Adrenal gland (tissue), 12 donors: ENCODE data around the gene POGZ. TPM values are rescaled to one million over a fixed set of nuclear protein-coding genes. Genes with fewer than 3 reads are reported as not detected.

Source experiments
- DNase-seq, 7 donors: peaks; one replicate each; pipeline ENCODE4 v3.0.0-alpha.2; 2019 to 2020
- H3K27ac ChIP-seq, 5 donors: fragments of 200-600 bp; sonication (generic) in 4 of 5; 1 replicate in 3 of 5; 2 replicates in 2 of 5; pipeline versions ENCODE4 v1.5.1 to v1.8.0; 2016 to 2020; ENCODE audit warnings: mild to moderate bottlenecking in 1 of 5
- H3K27me3 ChIP-seq: fragments of 200-600 bp; 2 replicates; pipeline ENCODE4 v1.8.0; 2021
- H3K36me3 ChIP-seq, 2 donors: fragments of 200-600 bp; replicated peaks in 1 of 2; 1 replicate in 1 of 2; 2 replicates in 1 of 2; pipeline versions ENCODE4 v1.5.1 to v1.8.0; 2018 to 2022
- H3K4me1 ChIP-seq, 2 donors: fragments of 200-600 bp; replicated peaks in 1 of 2; 1 replicate in 1 of 2; 2 replicates in 1 of 2; pipeline versions ENCODE4 v1.5.1 to v1.8.0; 2018 to 2021
- H3K4me3 ChIP-seq, 4 donors: fragments of 200-600 bp; sonication (generic) in 3 of 4; one replicate each; pipeline ENCODE4 v1.5.1; 2016 to 2018
- H3K9me3 ChIP-seq, 3 donors: fragments of 200-600 bp; sonication (generic) in 1 of 3; replicated peaks in 1 of 3; 1 replicate in 2 of 3; 2 replicates in 1 of 3; pipeline versions ENCODE4 v1.5.1 to v1.8.0; 2016 to 2021
- CTCF ChIP-seq, 6 experiments: fragments of 450-650 bp in 4 of 6; fragments of 200-600 bp in 2 of 6; sonication (generic) in 1 of 6; IDR thresholded peaks; 1 replicate in 5 of 6; 2 replicates in 1 of 6; pipeline versions ENCODE4 v1.5.1 to v1.8.0; 2016 to 2021; ENCODE audit warnings: antibody characterized with exemption in 6 of 6, mild to moderate bottlenecking in 2 of 6, moderate library complexity in 1 of 6
- POLR2A ChIP-seq, 2 donors: fragments of 450-650 bp; IDR thresholded peaks; one replicate each; pipeline ENCODE4 v1.6.1; 2017; ENCODE audit warnings: antibody characterized with exemption in 2 of 2, mild to moderate bottlenecking in 2 of 2, moderate library complexity in 1 of 2
- WGBS, 4 donors: extraction: QIAGEN DNeasy Blood & Tissue Kit in 2 of 4; methylation state at CpG; one replicate each; pipeline versions ENCODE4 v1.1.5 to v1.1.7; 2013 to 2017; 5-methylcytosine and 5-hydroxymethylcytosine counted together
- intact Hi-C, 2 donors: fragments of 100-400 bp; cut with DNase I; formaldehyde crosslinking; loops; one replicate each; pipeline versions ENCODE4 v1.14.1 to v1.15.0; 2022 to 2023
- polyA plus RNA-seq, 3 donors: library from polyadenylated mRNA; stranded (reverse); fragments of 200-250 nt in 2 of 3; fragments of 350-450 nt in 1 of 3; fragmentation: Illumina TruSeq in 1 of 3; extraction: RNeasy Lipid Tissue Mini Kit (QIAGEN cat#74804) in 1 of 3; gene quantifications; one replicate each; pipeline ENCODE4 v1.2.3, GENCODE V29; 2013 to 2014
- small RNA-seq, 2 donors: library from RNA; depleted of rRNA; stranded (forward); fragments of <200 nt; gene quantifications; one replicate each; pipeline ENCODE3, GENCODE V24; 2016
- total RNA-seq, 9 donors: library from RNA; depleted of rRNA in 4 of 9; stranded (reverse); fragments of >200 nt in 4 of 9; fragments of 120-200 nt in 1 of 9; fragmentation: NEBNext Ultra II Directional in 1 of 9; extraction: Animal tissue kit (Norgen Biotek cat#: 25700) in 1 of 9; gene quantifications; one replicate each; pipeline versions ENCODE4 v1.1.0 to v1.2.4, GENCODE V29; 2013 to 2023
- donor health status: healthy with polysubstance abuse.
- donor health status: Bipolar disorder and iron deficiency.
- donor health status: DM: yes; HTN: yes; CAD: no.
- donor health status: DM: no; HTN: no; CAD: no.
- donor health status: DM: no; HTN: no; CAD: no.
- donor health status: DM: yes; HTN: yes; CAD: no.

The POGZ gene
- total and polyA plus RNA-seq, 12 donors = 24.0 to 117 (median 61.9) TPM

DNA sequence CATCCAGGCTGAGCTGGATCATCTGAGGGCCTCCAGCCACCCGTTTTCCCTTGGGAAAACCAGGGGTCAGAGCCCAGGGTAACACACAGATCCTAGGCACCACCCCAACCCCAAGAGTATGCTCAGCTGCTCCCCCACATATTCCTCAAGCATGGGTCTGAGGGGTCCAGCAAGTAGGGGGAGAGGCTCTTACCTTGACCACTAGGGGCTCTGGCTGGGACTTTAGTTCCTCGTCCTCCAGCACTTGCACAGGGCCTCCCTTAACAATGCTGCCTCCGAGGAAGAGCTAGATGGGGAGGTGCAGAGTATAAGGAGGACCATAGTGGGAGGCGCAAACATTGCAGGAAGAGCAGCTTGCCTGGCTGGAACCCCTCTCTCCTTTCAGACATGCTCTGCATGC, 94.3 kb downstream of the POGZ start:
- WGBS, 4 donors = 86 to 96% (median 92%) methylated on average over 2 to 4 of the region's 4 CpGs
- TF ChIP-seq CTCF (IDR thresholded peaks at IDR 0.05) (no peak), POLR2A (IDR thresholded peaks at IDR 0.05) (no peak)
- Histone ChIP-seq H3K4me1 (peaks cover 10 to 11% of the 10 kb centered on the region in 2 donors), H3K4me3 (no peak overlapping the region), H3K9me3 (no peaks in the 10 kb centered on the region), H3K36me3 (no peaks in the 10 kb centered on the region), H3K27me3 (no peaks in the 10 kb centered on the region), H3K27ac (no peak overlapping the region)
- intact Hi-C loops = no loop called here
- DNase-seq = no peak

GRCh38 chr1:151362308-151363155, 96.8 kb downstream of the POGZ start:
- Histone ChIP-seq H3K27ac (no peak overlapping the region), H3K4me3 (no peak overlapping the region), H3K4me1 (peaks cover under 1% of the 10 kb centered on the region in 2 donors), H3K9me3 (no peaks in the 10 kb centered on the region), H3K27me3 (no peaks in the 10 kb centered on the region), H3K36me3 (no peaks in the 10 kb centered on the region)
- intact Hi-C loops = no loop called here
- DNase-seq = no peak
- WGBS, 4 donors = 75 to 100% (median 93%) methylated on average over 1 to 3 of the region's 3 CpGs
- TF ChIP-seq CTCF (IDR thresholded peaks at IDR 0.05) (no peak), POLR2A (IDR thresholded peaks at IDR 0.05) (no peak)

DNA sequence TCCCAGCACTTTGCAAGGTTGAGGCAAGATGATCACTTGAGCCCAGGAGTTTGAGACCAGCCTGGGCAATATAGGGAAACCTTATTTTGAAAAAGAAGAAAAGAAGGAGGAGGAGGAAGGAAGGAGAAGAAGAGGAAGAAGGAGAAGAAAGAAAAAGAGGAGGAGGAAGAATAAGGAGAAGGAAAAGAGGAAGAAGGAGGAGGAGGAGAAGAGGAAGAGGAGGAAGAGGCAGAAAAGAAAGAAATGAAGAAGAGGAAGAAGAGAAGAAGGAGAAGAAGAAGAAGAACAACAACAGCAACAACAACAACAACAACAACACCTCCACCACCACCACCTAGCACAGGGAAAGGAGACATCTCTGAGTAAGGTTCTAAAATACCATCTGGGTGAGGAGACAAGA, 97.4 kb downstream of the POGZ start:
- H3K36me3 ChIP-seq = no peaks in the 10 kb centered on the region

GRCh38 chr1:151356696-151357095, 102.6 kb downstream of the POGZ start:
- no peaks in the 10 kb centered on the region for H3K27me3 ChIP-seq
- TF ChIP-seq POLR2A (IDR thresholded peaks at IDR 0.05) = no peak
- no peak for TF ChIP-seq CTCF (IDR thresholded peaks at IDR 0.05)
- H3K4me1 ChIP-seq = no peaks in the 10 kb centered on the region
- no peaks in the 10 kb centered on the region for H3K36me3 ChIP-seq
- DNase-seq = no peak
- H3K4me3 ChIP-seq = no peak overlapping the region
- intact Hi-C loops = no loop called here
- no peaks in the 10 kb centered on the region for H3K9me3 ChIP-seq
- H3K27ac ChIP-seq = no peak overlapping the region
- 53 to 79% (median 61%) methylated on average over 2 of the region's 2 CpGs for WGBS, 4 donors

More for the DNA sequence above, 97.4 kb downstream of the POGZ start:
- Histone ChIP-seq H3K27ac (no peak overlapping the region), H3K9me3 (no peaks in the 10 kb centered on the region), H3K4me3 (no peak overlapping the region), H3K27me3 (no peaks in the 10 kb centered on the region), H3K4me1 (no peaks in the 10 kb centered on the region)
- TF ChIP-seq CTCF (IDR thresholded peaks at IDR 0.05) (no peak), POLR2A (IDR thresholded peaks at IDR 0.05) (no peak)
- DNase-seq = no peak
- intact Hi-C loops = no loop called here

Small RNA genes lying within 50 kb of the gene (small RNA-seq; reads per million reads assigned to genes)
- 0.83 to 4.2 reads per million in 2 donors for gene RNY4P25

Other genes with a start within 250 kb of the POGZ start
- gene PSMD4, start 204.8 kb downstream of the POGZ start, total RNA-seq = 100 to 1,000 TPM in 8 of 9 donors, 10 to 100 TPM in 1; 99.5 to 380 (median 144) TPM
- 100 to 1,000 TPM; 200 to 323 (median 250) TPM for gene PSMD4, start 204.8 kb downstream of the POGZ start, polyA plus RNA-seq
- gene ZNF687, start 177.2 kb downstream of the POGZ start, total RNA-seq = 10 to 100 TPM; 11.1 to 38.3 (median 32.4) TPM
- gene ZNF687, start 177.2 kb downstream of the POGZ start, polyA plus RNA-seq = 10 to 100 TPM in 1 of 3 donors, 1 to 10 TPM in 2; 7.5 to 18.5 (median 9.5) TPM
- gene PI4KB, start 132.1 kb downstream of the POGZ start, total RNA-seq = 10 to 100 TPM; 57.7 to 83.5 (median 66.3) TPM
- 10 to 100 TPM; 30.8 to 56.6 (median 37.6) TPM for gene PI4KB, start 132.1 kb downstream of the POGZ start, polyA plus RNA-seq
- 10 to 100 TPM; 37.2 to 82.5 (median 57.1) TPM for gene RFX5, start 112.2 kb downstream of the POGZ start, total RNA-seq
- gene RFX5, start 112.2 kb downstream of the POGZ start, polyA plus RNA-seq = 10 to 100 TPM; 22.6 to 38.0 (median 37.9) TPM
- 10 to 100 TPM; 13.3 to 41.6 (median 34.7) TPM for gene SELENBP1, start 86.8 kb downstream of the POGZ start, total RNA-seq
- 10 to 100 TPM; 11.0 to 61.8 (median 32.3) TPM for gene SELENBP1, start 86.8 kb downstream of the POGZ start, polyA plus RNA-seq
- 100 to 1,000 TPM; 204 to 634 (median 299) TPM for gene PSMB4, start 59.9 kb downstream of the POGZ start, total RNA-seq
- 100 to 1,000 TPM; 364 to 544 (median 406) TPM for gene PSMB4, start 59.9 kb downstream of the POGZ start, polyA plus RNA-seq
- gene CGN, start 51.9 kb upstream of the POGZ start, total RNA-seq = 1 to 10 TPM in 3 of 9 donors, under 1 TPM in 6; 0.06 to 5.8 (median 0.78) TPM
- 1 to 10 TPM in 1 of 3 donors, under 1 TPM in 2; 0.77 to 3.2 (median 0.86) TPM for gene CGN, start 51.9 kb upstream of the POGZ start, polyA plus RNA-seq
- 10 to 100 TPM in 3 of 9 donors, 1 to 10 TPM in 6; 5.5 to 18.5 (median 9.2) TPM for gene TUFT1, start 80.8 kb upstream of the POGZ start, total RNA-seq
- 10 to 100 TPM in 1 of 3 donors, 1 to 10 TPM in 2; 6.8 to 17.9 (median 9.0) TPM for gene TUFT1, start 80.8 kb upstream of the POGZ start, polyA plus RNA-seq
- gene SNX27, start 152.6 kb upstream of the POGZ start, total RNA-seq = 10 to 100 TPM; 20.0 to 46.7 (median 32.5) TPM
- gene SNX27, start 152.6 kb upstream of the POGZ start, polyA plus RNA-seq = 10 to 100 TPM in 2 of 3 donors, 1 to 10 TPM in 1; 6.0 to 21.8 (median 10.9) TPM